SK-N-MC (cell line): ENCODE measurements around the gene CLDN6.
A peak's percentile ranks its signal among the peaks of the same experiment; 100 is the strongest.
"Not testable (repeated sequence)": the region's sequence is repeated elsewhere in the genome, so short reads cannot be mapped to it uniquely, and the experiment has no call there.

ENCODE experiments used
- DNase-seq: peaks from one replicate; pipeline ENCODE4 v3.0.0-alpha.2; 2011; ENCODE audit warnings: low read depth, low spot score
- H3K27ac ChIP-seq: fragments of 200-600 bp; sonication (generic); 2 replicates; pipeline ENCODE4 v1.5.1; 2016; ENCODE audit warnings: mixed run types
- H3K36me3 ChIP-seq: fragments of 200-600 bp; sonication (generic); 2 replicates; pipeline ENCODE4 v1.6.1; 2017; ENCODE audit warnings: antibody characterized with exemption, low read length, mixed read lengths; ENCODE audit not compliant: insufficient read depth
- H3K4me3 ChIP-seq: fragments of 200-600 bp; sonication (generic); 2 replicates; pipeline ENCODE4 v1.5.1; 2016
- H3K9ac ChIP-seq: fragments of 200-600 bp; sonication (generic); 2 replicates; pipeline ENCODE4 v1.8.0; 2017; ENCODE audit warnings: mixed run types, mixed read lengths; ENCODE audit not compliant: insufficient read length
- H3K9me3 ChIP-seq: fragments of 200-600 bp; sonication (generic); 2 replicates; pipeline ENCODE4 v1.6.1; 2017; ENCODE audit warnings: low read depth, mild to moderate bottlenecking, antibody characterized with exemption, low read length, moderate library complexity, mixed read lengths
- EZH2 ChIP-seq: fragments of 200-600 bp; sonication (generic); IDR thresholded peaks from one replicate; pipeline ENCODE4 v1.6.1; 2017; ENCODE audit warnings: antibody characterized with exemption
- FOXP2 ChIP-seq: optimal IDR thresholded peaks from 2 replicates; pipeline ENCODE3; 2011; ENCODE audit warnings: mild to moderate bottlenecking, moderate library complexity; ENCODE audit not compliant: insufficient read depth; ENCODE audit errors: extremely low read length, control extremely low read depth
- POLR2AphosphoS5 ChIP-seq: IDR thresholded peaks from 2 replicates; pipeline ENCODE4 v1.6.1; 2012; ENCODE audit warnings: mild to moderate bottlenecking, low read depth, low read length, borderline replicate concordance

Gene CLDN6

DNA sequence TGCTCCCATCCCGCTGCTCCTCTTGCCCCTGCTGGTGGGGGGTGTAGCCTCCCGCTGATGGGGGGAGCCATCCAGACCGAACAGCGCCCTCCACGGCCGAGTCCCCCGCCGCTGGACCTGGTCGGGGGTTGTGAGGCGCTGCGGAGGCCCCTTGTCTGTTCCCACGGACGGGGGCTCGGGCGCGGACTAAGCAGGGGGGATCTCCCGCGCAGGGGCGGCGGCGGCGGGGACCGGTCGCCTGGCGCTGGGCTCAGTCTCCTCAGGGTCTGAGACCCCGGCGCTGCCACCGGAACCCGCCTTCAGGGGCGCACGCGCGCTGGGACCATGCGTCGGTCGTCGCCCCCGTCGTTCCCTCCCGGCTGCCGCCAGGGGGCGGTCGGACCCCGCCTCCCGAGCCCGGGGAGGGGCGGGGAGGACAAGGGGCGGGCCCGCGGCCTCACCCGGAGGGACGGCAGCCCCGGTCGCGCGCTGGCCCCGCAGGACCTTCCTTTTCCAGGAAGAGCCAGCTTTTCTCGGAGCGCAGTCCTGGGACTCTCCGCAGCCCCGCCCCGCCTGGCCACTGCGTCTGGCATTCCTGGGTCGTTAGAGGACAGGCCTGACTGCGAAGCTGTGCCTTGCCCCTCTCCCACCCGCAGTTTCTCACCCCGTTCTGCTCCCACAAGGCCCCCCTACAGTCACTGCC, 41.2 kb upstream of the CLDN6 start:
- H3K9me3 ChIP-seq: no peaks in the 10 kb centered on the region
- H3K9ac ChIP-seq: peak overlapping the region; percentile 86
- H3K4me3 ChIP-seq: peak overlapping the region; percentile 90
- H3K36me3 ChIP-seq: no peaks in the 10 kb centered on the region
- TF ChIP-seq EZH2 (no peak), POLR2AphosphoS5 (peak; percentile 74; the same call in 1 of the 2 replicates), FOXP2 (peak; percentile 44)
- no peak overlapping the region for H3K27ac ChIP-seq
- DNase-seq: no peak

DNA sequence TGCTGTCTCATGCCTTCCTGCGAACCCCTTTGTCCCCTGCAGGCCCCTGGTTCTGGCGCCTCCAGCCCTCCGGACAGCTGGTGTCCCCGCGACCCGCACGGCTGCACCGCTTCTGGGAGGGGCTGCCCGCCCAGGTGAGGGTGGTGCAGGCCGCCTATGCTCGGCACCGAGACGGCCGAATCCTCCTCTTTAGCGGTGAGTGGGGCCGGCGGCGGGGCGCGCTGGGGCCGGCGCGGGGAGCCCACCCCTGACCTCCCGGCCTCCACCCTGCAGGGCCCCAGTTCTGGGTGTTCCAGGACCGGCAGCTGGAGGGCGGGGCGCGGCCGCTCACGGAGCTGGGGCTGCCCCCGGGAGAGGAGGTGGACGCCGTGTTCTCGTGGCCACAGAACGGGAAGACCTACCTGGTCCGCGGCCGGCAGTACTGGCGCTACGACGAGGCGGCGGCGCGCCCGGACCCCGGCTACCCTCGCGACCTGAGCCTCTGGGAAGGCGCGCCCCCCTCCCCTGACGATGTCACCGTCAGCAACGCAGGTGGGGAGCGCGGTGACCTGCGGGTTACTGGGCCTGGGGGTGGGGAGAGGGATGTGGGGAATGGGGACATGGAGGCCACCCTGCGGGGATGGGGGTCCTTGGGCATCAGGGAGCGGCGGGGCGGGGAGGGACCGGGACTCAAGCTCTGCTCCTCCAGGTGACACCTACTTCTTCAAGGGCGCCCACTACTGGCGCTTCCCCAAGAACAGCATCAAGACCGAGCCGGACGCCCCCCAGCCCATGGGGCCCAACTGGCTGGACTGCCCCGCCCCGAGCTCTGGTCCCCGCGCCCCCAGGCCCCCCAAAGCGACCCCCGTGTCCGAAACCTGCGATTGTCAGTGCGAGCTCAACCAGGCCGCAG, 40.4 kb upstream of the CLDN6 start:
- H3K9ac ChIP-seq: peak overlapping the region; percentile 86
- TF ChIP-seq FOXP2: no peak
- no peak for TF ChIP-seq EZH2
- TF ChIP-seq POLR2AphosphoS5: no peak
- no peak overlapping the region for H3K27ac ChIP-seq
- no peaks in the 10 kb centered on the region for H3K36me3 ChIP-seq
- no peak for DNase-seq
- H3K9me3 ChIP-seq: no peaks in the 10 kb centered on the region
- H3K4me3 ChIP-seq: peak overlapping the region; percentile 90

DNA sequence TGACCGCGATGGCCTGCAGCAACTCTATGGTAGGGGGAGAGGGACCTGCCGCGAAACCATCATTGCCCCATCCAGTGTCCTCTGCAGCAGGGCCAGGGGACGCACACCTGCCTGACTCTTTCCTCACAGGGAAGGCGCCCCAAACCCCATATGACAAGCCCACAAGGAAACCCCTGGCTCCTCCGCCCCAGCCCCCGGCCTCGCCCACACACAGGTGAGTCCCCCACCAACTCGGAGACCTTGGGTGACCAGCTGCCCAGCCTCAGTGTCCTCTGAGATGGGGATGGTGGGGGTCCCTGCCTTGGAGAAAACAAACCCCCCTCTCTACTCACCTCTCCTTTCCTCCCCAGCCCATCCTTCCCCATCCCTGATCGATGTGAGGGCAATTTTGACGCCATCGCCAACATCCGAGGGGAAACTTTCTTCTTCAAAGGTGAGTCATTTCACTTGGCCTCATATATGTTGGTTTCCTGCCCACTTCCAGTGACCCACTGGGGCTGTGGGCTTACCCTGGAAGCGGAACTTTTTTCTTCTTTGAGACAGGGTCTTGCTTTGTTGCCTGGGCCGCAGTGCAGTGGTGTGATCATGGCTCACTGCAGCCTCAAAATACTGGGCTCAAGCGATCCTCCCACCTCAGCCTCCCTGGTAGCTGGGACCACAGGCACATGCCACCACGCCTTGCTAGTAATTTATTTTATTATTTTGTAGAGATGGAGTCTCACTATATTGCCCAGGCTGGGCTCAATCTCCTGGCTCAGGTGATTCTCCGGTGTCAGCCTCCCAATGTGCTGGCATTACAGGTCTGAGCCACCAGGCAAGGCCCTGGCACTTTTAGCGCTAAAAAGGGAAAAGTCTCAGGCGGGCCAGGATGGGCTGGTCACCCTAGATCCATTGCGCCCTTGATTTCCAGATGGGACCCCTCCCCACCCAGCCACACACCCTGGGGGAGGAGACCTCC, 39.5 kb upstream of the CLDN6 start:
- no peak for DNase-seq
- Histone ChIP-seq H3K9me3 (no peaks in the 10 kb centered on the region), H3K4me3 (no peak overlapping the region), H3K27ac (no peak overlapping the region), H3K9ac (no peak overlapping the region), H3K36me3 (no peaks in the 10 kb centered on the region)
- TF ChIP-seq POLR2AphosphoS5 (no peak), FOXP2 (no peak), EZH2 (no peak)

DNA sequence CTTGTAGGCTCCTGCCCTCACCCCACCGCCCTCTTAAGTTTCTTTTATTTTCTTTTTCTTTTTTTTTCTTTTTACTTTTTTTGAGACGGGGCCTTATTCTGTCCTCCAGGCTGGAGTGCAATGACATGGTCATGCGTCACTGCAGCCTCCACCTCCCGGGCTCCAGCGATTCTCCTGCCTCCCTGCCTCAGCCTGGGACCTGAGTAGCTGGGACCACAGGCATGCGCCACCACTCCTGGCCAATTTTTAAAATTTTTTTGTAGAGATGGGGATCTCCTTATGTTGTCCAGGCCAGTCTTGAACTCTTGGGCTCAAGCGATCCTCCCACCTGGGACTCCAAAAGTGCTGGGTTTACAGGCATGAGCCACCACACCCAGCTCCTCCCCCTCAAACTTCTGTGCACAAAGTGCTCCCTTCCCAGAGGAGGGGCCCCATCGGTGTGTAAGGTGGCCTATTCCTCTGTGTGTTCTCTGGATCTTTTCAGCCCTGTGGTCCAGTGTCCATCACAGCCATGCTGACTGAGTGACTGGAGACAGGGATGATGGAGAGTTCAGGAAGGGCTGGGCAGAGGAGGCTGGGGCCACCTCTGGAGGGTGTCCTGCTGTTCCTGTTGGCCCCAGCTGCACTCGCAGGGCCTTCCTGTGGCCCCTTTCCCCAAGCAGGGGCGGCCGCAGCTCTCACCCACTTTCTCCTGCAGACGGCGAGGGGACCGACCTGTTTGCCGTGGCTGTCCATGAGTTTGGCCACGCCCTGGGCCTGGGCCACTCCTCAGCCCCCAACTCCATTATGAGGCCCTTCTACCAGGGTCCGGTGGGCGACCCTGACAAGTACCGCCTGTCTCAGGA, 38.6 kb upstream of the CLDN6 start:
- no peak overlapping the region for H3K4me3 ChIP-seq
- DNase-seq: no peak
- H3K9ac ChIP-seq: no peak overlapping the region
- TF ChIP-seq FOXP2: no peak
- TF ChIP-seq EZH2: no peak
- TF ChIP-seq POLR2AphosphoS5: no peak
- H3K9me3 ChIP-seq: no peaks in the 10 kb centered on the region
- H3K36me3 ChIP-seq: no peaks in the 10 kb centered on the region
- H3K27ac ChIP-seq: no peak overlapping the region

DNA sequence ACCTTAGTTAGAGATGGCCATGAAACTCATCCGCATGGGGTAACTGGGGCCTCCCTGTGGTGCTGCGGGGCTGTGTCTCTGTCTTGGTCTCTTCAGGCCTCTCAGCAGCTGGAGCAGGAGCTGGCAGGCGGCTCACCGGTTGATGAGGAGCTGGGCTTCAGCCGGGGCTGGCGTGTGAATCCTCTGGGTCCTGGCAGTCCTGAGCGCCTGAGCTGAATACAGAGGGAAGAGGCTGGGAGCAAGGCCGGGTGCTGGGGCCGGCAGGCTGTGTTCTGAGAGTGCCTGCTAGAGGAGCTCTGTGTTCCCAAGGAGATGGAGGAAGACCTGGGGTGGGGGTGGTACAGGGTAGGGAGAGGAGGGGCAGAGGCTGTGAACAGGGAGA, 37.7 kb upstream of the CLDN6 start:
- H3K36me3 ChIP-seq, H3K27ac ChIP-seq, DNase-seq, H3K9ac ChIP-seq, H3K4me3 ChIP-seq, H3K9me3 ChIP-seq: not testable (repeated sequence)

DNA sequence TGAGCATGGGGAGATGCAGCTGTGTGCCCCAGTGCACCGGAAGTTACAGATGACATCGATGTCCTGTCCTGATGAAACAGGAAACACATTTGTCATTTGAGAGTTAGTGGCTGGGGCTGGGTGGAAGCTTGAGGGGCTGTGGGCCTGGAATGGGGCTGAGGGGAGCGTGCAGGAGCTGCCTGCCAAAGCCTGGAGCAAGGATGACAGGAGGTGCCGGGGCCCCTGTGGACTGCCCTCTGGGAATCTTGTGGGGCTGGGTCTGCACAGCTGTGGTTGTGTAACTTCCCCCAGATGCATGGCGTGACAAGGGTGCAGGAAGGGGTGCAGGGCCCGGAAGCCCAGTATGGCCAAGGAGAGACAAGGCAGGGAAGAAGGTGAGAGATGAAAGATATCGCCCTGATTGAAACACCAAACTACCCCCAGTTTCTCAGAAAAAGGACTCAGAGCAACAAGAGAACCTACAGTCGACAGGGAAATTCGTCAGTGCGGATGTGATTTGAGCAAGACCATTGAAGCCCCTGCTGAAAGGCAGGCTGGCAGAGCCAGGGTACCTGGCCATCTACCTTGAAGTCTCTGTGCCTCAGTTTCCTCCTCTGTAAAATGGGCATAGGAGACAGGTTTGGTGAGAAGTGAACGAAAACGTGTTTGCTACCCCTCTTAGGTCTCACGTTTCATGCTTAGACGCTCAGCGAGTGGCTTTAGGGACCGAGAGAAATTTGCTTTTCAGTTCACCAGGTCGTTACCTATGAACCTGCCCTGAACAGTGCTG, 37.2 kb upstream of the CLDN6 start:
- Histone ChIP-seq H3K9me3 (no peaks in the 10 kb centered on the region), H3K4me3 (no peak overlapping the region), H3K27ac (no peak overlapping the region), H3K36me3 (no peaks in the 10 kb centered on the region), H3K9ac (no peak overlapping the region)
- DNase-seq: no peak
- TF ChIP-seq FOXP2: no peak
- TF ChIP-seq EZH2: no peak
- no peak for TF ChIP-seq POLR2AphosphoS5

DNA sequence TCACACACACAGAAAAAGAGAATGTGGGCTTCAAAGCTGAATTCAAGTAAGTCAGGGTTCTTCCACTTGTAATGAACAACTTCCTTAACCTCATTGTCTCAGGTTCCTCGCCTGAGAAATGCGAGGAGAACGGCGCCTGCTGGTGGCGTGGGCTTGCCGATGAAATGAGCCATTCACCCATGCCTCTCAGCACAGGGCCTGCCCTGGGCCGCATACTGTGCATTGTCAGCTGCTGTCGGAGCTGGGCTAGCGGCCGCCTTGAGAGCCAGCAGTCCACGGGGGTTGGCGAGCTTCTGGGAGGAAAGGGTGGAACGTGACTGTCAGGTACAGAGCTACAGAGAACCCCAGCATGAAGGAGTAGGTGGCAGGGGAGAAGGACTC, 35.3 kb upstream of the CLDN6 start:
- H3K36me3 ChIP-seq, DNase-seq, H3K27ac ChIP-seq, H3K9ac ChIP-seq, H3K9me3 ChIP-seq, H3K4me3 ChIP-seq: not testable (repeated sequence)

DNA sequence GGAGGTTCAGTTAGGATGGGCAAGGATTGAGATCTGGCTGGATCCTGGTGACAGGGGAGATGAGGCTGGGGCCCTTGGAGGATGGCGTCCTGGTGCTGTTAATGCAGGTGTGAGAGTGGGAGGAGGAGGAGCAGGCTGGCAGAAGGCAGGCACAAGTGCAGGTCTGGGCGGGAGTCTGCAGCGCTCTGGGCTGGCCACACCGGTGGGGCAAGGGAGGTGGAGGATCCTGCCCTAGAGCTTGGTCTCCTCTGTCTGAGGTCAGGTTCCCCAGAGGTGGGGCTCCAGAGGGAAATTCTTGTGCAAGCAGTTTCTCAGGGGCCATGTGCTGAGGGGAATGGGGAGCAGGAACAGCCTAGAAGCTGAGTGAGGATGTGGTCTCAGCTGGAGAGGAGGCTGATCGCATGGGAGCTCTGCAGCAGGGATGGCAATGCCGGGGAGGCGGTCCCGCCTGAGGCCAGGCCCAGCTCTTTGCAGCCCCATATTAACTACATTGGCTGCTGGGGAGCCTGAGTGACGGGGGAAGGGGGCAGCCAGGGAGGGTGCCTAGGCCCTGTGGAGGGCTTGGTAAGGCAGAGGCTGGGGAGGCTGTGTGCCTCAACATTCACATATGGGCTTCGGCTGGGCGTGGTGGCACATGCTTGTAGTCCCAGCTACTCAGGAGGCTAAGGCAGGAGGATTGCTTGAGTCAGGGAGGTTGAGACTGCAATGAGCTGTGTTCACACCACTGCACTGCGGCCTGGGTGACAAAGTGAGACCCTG, 34.8 kb upstream of the CLDN6 start:
- not testable (repeated sequence) for H3K9ac ChIP-seq, H3K27ac ChIP-seq, DNase-seq, H3K36me3 ChIP-seq, H3K9me3 ChIP-seq, H3K4me3 ChIP-seq
